Activated T-cell treated with anti-CD3 and anti-CD28 coated beads, Interleukin-2, amount 50 U/mL, for 24 hours (primary cell): Measurements from ENCODE around the gene MCC.

Experiments used
- DNase-seq: peaks from one replicate; pipeline ENCODE4 v3.0.0-alpha.2; 2020
- H3K27ac Mint-ChIP-seq: 2 replicates; pipeline ENCODE4 v1.8.0; 2020; ENCODE audit warnings: mild to moderate bottlenecking, mixed read lengths
- H3K27me3 Mint-ChIP-seq: 2 replicates; pipeline ENCODE4 v1.8.0; 2020; ENCODE audit warnings: mixed read lengths
- H3K36me3 Mint-ChIP-seq: 2 replicates; pipeline ENCODE4 v1.8.0; 2020; ENCODE audit warnings: low read depth, mixed read lengths
- H3K4me1 Mint-ChIP-seq: 2 replicates; pipeline ENCODE4 v1.8.0; 2020; ENCODE audit warnings: low read depth, mixed read lengths
- H3K4me3 Mint-ChIP-seq: 2 replicates; pipeline ENCODE4 v1.8.0; 2020; ENCODE audit warnings: mild to moderate bottlenecking, moderate library complexity, mixed read lengths
- H3K9me3 Mint-ChIP-seq: 2 replicates; pipeline ENCODE4 v1.8.0; 2020; ENCODE audit warnings: mixed read lengths

Gene MCC

GRCh38 chr5:113162770-113163169 is 325.5 kb downstream of the MCC start:
- no peak for DNase-seq
- Mint-ChIP-seq H3K4me3 (no peak overlapping the region), H3K9me3 (no peaks in the 10 kb centered on the region), H3K27me3 (no peaks in the 10 kb centered on the region), H3K4me1 (peaks cover 18% of the 10 kb centered on the region), H3K36me3 (no peaks in the 10 kb centered on the region), H3K27ac (no peak overlapping the region)

- H3K4me3 Mint-ChIP-seq, result no peak overlapping the region
- DNase-seq, result no peak
Observed at GRCh38 chr5:113162208-113162607, 326.0 kb downstream of the MCC start.

GRCh38 chr5:113161806-113162205 is 326.4 kb downstream of the MCC start:
- peaks cover 14% of the 10 kb centered on the region for H3K4me1 Mint-ChIP-seq
- H3K27me3 Mint-ChIP-seq, result no peaks in the 10 kb centered on the region
- DNase-seq, result no peak
- H3K9me3 Mint-ChIP-seq, result no peaks in the 10 kb centered on the region
- no peak overlapping the region for H3K27ac Mint-ChIP-seq
- H3K36me3 Mint-ChIP-seq, result no peaks in the 10 kb centered on the region
- no peak overlapping the region for H3K4me3 Mint-ChIP-seq

More at GRCh38 chr5:113162208-113162607, 326.0 kb downstream of the MCC start:
- Mint-ChIP-seq H3K9me3 (no peaks in the 10 kb centered on the region), H3K27me3 (no peaks in the 10 kb centered on the region), H3K27ac (no peak overlapping the region), H3K4me1 (peaks cover 17% of the 10 kb centered on the region), H3K36me3 (no peaks in the 10 kb centered on the region)

DNA sequence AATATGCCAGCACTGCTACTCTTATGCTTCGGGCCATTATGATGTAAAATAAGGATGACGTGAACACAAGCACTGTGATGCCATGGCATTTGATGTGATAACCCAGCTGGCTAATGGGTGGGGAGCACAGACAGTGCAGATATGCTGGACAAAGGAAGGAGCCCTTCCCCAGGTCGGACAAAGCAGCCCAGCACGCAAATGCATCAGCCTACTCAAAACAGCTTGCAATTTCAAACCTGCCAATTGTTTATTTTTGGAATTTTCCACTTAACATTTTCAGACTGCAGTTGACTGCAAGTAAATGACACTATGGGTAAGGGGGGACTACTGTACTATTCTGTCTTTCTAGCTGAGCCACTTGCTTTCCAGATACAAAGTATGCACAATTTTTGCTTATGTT is 330.4 kb downstream of the MCC start:
- no peaks in the 10 kb centered on the region for H3K9me3 Mint-ChIP-seq
- DNase-seq, result no peak
- H3K4me1 Mint-ChIP-seq, result peaks cover 8% of the 10 kb centered on the region
- no peaks in the 10 kb centered on the region for H3K36me3 Mint-ChIP-seq
- no peaks in the 10 kb centered on the region for H3K27me3 Mint-ChIP-seq
- no peak overlapping the region for H3K4me3 Mint-ChIP-seq
- H3K27ac Mint-ChIP-seq, result no peak overlapping the region

DNA sequence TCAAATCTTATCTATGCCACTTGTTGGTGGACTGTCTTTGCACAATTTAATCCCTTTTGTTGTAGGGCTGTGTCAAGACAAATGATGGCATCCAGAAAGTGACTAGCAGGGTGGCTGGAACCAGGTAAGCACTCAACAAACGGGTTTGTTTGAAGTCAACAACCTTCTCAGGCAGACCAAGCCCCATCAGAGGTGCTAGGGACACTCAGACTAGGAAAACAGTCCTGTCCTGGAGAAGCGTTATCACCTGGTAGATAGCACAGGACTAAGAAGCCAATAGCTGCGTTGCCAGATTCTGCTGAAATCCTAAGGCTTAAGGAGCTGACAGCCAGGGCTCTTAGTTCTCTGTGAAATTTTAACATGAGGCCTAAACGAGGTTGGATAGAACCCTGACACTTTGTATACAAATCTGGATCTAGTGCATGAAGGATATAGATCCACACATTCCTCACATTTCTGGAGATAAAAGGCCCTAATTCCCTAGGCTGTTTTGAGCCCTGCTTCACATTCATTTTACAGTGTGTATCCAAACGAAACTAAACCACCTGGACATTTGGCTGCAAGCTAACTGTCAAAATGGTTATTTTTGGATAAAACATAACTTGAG is 331.9 kb downstream of the MCC start:
- H3K4me1 Mint-ChIP-seq, result no peaks in the 10 kb centered on the region
- H3K27ac Mint-ChIP-seq, result no peak overlapping the region

DNA sequence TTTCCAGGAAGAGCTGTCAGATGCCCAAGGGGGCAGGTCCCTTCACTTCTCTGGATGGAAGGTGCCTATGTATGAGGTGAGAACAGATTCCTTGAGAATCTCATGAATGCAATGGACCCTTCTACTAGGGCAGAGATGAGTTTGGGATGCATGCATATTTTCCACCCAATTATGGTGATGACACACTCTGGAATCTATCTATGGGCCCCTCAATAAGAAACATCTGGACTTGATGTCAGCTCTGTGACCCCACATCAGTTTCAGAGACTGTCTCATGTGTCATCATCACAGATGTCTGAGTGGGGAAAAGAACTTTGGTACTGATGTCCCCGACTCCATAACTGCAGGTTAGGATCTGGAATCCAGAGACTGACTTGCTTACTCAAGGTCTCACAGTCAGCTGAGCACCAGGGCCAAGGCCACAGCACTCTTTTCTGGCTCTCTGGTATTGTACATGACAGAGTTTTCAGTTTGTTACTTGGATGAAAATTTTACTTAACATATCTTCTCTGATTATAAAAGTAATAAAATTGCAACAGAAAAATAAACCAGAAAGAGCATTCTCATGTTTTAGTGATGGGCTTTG is 334.6 kb downstream of the MCC start:
- Mint-ChIP-seq H3K36me3 (no peaks in the 10 kb centered on the region), H3K27ac (no peak overlapping the region), H3K4me1 (no peaks in the 10 kb centered on the region), H3K27me3 (no peaks in the 10 kb centered on the region), H3K9me3 (no peaks in the 10 kb centered on the region), H3K4me3 (no peak overlapping the region)
- no peak for DNase-seq

More for the DNA sequence above, 331.9 kb downstream of the MCC start:
- Mint-ChIP-seq H3K9me3 (no peaks in the 10 kb centered on the region), H3K4me3 (no peak overlapping the region), H3K36me3 (no peaks in the 10 kb centered on the region), H3K27me3 (no peaks in the 10 kb centered on the region)
- DNase-seq, result no peak

DNA sequence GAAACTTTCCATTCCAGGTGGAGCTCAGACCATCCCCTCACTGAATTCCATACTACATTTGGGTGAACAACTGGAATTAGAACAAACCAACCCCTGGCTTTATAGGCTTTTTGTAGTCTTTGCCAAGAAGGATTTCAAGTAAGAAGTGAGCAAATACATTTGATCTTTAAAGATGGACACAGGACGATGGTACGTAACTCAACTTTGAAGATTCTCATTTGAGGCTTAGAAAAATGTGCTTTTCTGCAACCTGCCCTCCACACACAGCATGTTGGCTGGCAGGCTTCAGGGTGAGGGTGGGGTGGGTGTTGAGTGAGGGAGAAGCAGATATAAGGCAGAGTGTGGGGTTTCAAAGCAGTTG is 335.9 kb downstream of the MCC start:
- H3K4me1 Mint-ChIP-seq, result no peaks in the 10 kb centered on the region
- H3K27me3 Mint-ChIP-seq, result no peaks in the 10 kb centered on the region
- no peak for DNase-seq
- H3K9me3 Mint-ChIP-seq, result no peaks in the 10 kb centered on the region
- H3K36me3 Mint-ChIP-seq, result no peaks in the 10 kb centered on the region
- no peak overlapping the region for H3K27ac Mint-ChIP-seq
- no peak overlapping the region for H3K4me3 Mint-ChIP-seq

- Mint-ChIP-seq H3K27me3 (no peaks in the 10 kb centered on the region), H3K4me1 (no peaks in the 10 kb centered on the region), H3K9me3 (no peaks in the 10 kb centered on the region), H3K27ac (no peak overlapping the region), H3K4me3 (no peak overlapping the region), H3K36me3 (no peaks in the 10 kb centered on the region)
- no peak for DNase-seq
Observed at GRCh38 chr5:113151641-113152379, 336.4 kb downstream of the MCC start.

DNA sequence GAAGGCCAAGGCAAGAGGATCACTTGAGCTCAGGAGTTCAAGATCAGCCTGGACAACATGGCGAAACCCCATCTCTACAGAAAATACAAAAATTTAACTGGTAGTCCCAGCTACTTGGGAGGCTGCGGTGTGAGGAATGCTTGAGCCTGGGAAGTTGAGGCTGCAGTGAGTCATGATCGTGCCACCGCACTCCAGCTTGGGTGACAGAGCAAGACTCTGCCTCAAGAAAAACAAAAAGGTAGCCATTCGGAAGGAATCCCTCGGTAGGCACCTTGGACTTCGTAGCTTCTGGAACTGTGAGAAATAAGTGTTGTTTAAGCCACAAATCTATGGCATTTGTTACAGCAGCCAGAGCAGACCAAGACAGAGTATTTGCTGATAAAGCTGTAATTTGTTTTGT is 337.4 kb downstream of the MCC start:
- Mint-ChIP-seq H3K4me3 (no peak overlapping the region), H3K27me3 (no peaks in the 10 kb centered on the region)

DNA sequence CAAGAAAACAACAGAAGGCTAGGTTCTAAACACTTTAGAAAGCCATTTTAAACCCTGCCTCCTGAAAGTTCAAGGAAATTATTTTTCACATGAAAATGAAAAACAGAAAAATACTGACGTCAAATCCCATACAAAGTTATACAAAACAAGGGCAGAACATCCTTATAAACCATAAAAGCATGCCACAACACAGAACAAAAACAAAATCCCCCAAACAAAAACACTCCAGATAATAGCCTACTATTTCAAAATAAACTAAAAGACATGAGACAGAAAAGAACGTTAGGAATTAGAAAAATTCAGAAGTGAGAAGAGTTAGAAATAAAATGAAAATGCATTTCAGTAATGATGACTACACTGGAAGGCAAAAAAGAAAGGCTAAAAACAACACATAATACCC is 338.0 kb downstream of the MCC start:
- DNase-seq, result no peak
- H3K9me3 Mint-ChIP-seq, result no peaks in the 10 kb centered on the region
- H3K4me1 Mint-ChIP-seq, result no peaks in the 10 kb centered on the region
- no peaks in the 10 kb centered on the region for H3K36me3 Mint-ChIP-seq
- H3K27ac Mint-ChIP-seq, result no peak overlapping the region
- no peaks in the 10 kb centered on the region for H3K27me3 Mint-ChIP-seq
- H3K4me3 Mint-ChIP-seq, result no peak overlapping the region

More for the DNA sequence above, 337.4 kb downstream of the MCC start:
- H3K9me3 Mint-ChIP-seq, result no peaks in the 10 kb centered on the region
- no peak overlapping the region for H3K27ac Mint-ChIP-seq
- H3K4me1 Mint-ChIP-seq, result no peaks in the 10 kb centered on the region
- H3K36me3 Mint-ChIP-seq, result no peaks in the 10 kb centered on the region
- DNase-seq, result no peak

- Mint-ChIP-seq H3K9me3 (no peaks in the 10 kb centered on the region), H3K36me3 (no peaks in the 10 kb centered on the region), H3K27ac (no peak overlapping the region), H3K4me3 (no peak overlapping the region), H3K27me3 (no peaks in the 10 kb centered on the region), H3K4me1 (no peaks in the 10 kb centered on the region)
- DNase-seq, result no peak
Observed at GRCh38 chr5:113147537-113147936, 340.7 kb downstream of the MCC start.

GRCh38 chr5:113147101-113147508 is 341.1 kb downstream of the MCC start:
- H3K36me3 Mint-ChIP-seq, result no peaks in the 10 kb centered on the region
- no peak for DNase-seq
- no peak overlapping the region for H3K4me3 Mint-ChIP-seq
- no peaks in the 10 kb centered on the region for H3K27me3 Mint-ChIP-seq
- H3K9me3 Mint-ChIP-seq, result no peaks in the 10 kb centered on the region
- no peak overlapping the region for H3K27ac Mint-ChIP-seq
- H3K4me1 Mint-ChIP-seq, result no peaks in the 10 kb centered on the region

GRCh38 chr5:113145757-113146387 is 342.4 kb downstream of the MCC start:
- no peak overlapping the region for H3K27ac Mint-ChIP-seq
- no peaks in the 10 kb centered on the region for H3K36me3 Mint-ChIP-seq
- no peaks in the 10 kb centered on the region for H3K4me1 Mint-ChIP-seq
- H3K9me3 Mint-ChIP-seq, result no peaks in the 10 kb centered on the region
- DNase-seq, result no peak
- H3K4me3 Mint-ChIP-seq, result no peak overlapping the region
- H3K27me3 Mint-ChIP-seq, result no peaks in the 10 kb centered on the region

DNA sequence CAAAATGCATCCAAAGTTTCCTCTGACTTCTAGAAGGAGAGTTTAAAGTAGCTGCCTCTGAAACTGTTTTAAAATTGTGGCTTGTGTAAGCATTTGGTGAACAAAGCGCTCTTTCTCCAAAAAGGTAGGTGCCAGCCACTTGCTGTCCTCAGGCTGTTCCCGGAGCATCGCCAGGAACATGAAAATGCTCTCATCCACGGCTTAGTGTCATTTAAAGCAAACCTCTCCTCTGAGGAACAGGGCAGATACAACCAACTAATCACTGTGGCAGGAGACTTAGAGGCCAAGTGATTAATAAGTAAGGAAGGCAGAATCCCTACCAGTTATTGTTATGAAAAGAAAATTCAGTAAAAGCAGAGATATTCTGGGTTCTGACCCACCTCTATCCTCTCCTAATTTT is 346.1 kb downstream of the MCC start:
- Mint-ChIP-seq H3K4me1 (no peaks in the 10 kb centered on the region), H3K27ac (no peak overlapping the region), H3K27me3 (no peaks in the 10 kb centered on the region), H3K36me3 (no peaks in the 10 kb centered on the region), H3K4me3 (no peak overlapping the region), H3K9me3 (no peaks in the 10 kb centered on the region)
- no peak for DNase-seq
